HG03432 (cell line): ENCODE measurements around the gene LDLRAD3.
"Not testable (repeated sequence)": the region's sequence is repeated elsewhere in the genome, so short reads cannot be mapped to it uniquely, and the experiment has no call there.

Experiments used
- ATAC-seq: cut with Tn5 transposase; IDR thresholded peaks from one replicate; pipeline ENCODE4 v1.9.1; 2021; ENCODE audit warnings: mild to moderate bottlenecking, moderate library complexity; ENCODE audit not compliant: unreplicated experiment

The LDLRAD3 gene

GRCh38 chr11:36153551-36153950, 209.7 kb downstream of the LDLRAD3 start:
- no peak for ATAC-seq

- ATAC-seq = no peak
These were observed 211.3 kb downstream of the LDLRAD3 start for GRCh38 chr11:36155124-36155561.

GRCh38 chr11:36155770-36156160, 211.9 kb downstream of the LDLRAD3 start:
- no peak for ATAC-seq

GRCh38 chr11:36156161-36156816, 212.4 kb downstream of the LDLRAD3 start:
- ATAC-seq = no peak

GRCh38 chr11:36156817-36157519, 213.1 kb downstream of the LDLRAD3 start:
- ATAC-seq = no peak

GRCh38 chr11:36160091-36160490, 216.2 kb downstream of the LDLRAD3 start:
- ATAC-seq = no peak

GRCh38 chr11:36161572-36161971, 217.7 kb downstream of the LDLRAD3 start:
- no peak for ATAC-seq

GRCh38 chr11:36162006-36162882, 218.4 kb downstream of the LDLRAD3 start:
- ATAC-seq = no peak

- no peak for ATAC-seq
These were observed 219.1 kb downstream of the LDLRAD3 start for GRCh38 chr11:36162883-36163434.

- ATAC-seq = no peak
These were observed 220.8 kb downstream of the LDLRAD3 start for GRCh38 chr11:36164506-36165250.

- no peak for ATAC-seq
These were observed 221.9 kb downstream of the LDLRAD3 start for GRCh38 chr11:36165621-36166397.

- no peak for ATAC-seq
These were observed 223.2 kb downstream of the LDLRAD3 start for GRCh38 chr11:36167073-36167472.

- ATAC-seq = no peak
These were observed 223.9 kb downstream of the LDLRAD3 start for GRCh38 chr11:36167729-36168128.

GRCh38 chr11:36177836-36178235, 234.0 kb downstream of the LDLRAD3 start:
- ATAC-seq = no peak

GRCh38 chr11:36186340-36187175, 242.7 kb downstream of the LDLRAD3 start:
- ATAC-seq = no peak

GRCh38 chr11:36187622-36188021, 243.8 kb downstream of the LDLRAD3 start:
- ATAC-seq = no peak

- not testable (repeated sequence) for ATAC-seq
These were observed 245.9 kb downstream of the LDLRAD3 start for GRCh38 chr11:36189735-36190134.

- no peak for ATAC-seq
These were observed 248.1 kb downstream of the LDLRAD3 start for GRCh38 chr11:36191941-36192340.
